Vagina (tissue), 2 donors: ENCODE data around the gene ROR1. TPM values are rescaled to one million over a fixed set of nuclear protein-coding genes. Genes with fewer than 3 reads are reported as not detected.

ENCODE experiments used
- DNase-seq, 2 donors: peaks; one replicate each; pipeline ENCODE4 v3.0.0-alpha.2; 2017; ENCODE audit errors: extremely low spot score in 2 of 2
- H3K27ac ChIP-seq: fragments of 200-600 bp; sonication (generic); one replicate; pipeline ENCODE4 v1.5.1; 2019
- H3K27me3 ChIP-seq: fragments of 200-600 bp; sonication (generic); one replicate; pipeline ENCODE4 v1.5.1; 2019
- H3K36me3 ChIP-seq, 2 donors: fragments of 200-600 bp; sonication (generic); one replicate each; pipeline ENCODE4 v1.5.1; 2017 to 2019
- H3K4me1 ChIP-seq: fragments of 200-600 bp; sonication (generic); one replicate; pipeline ENCODE4 v1.5.1; 2019
- H3K4me3 ChIP-seq, 2 donors: fragments of 200-600 bp; sonication (generic); 1 replicate in 1 of 2; 2 replicates in 1 of 2; pipeline ENCODE4 v1.5.1; 2016 to 2019
- H3K9me3 ChIP-seq: fragments of 200-600 bp; sonication (generic); one replicate; pipeline ENCODE4 v1.5.1; 2019
- CTCF ChIP-seq, 3 experiments: fragments of 450-650 bp in 2 of 3; fragments of 200-600 bp in 1 of 3; sonication (generic) in 1 of 3; IDR thresholded peaks; one replicate each; pipeline ENCODE4 v1.5.1; 2017 to 2019; ENCODE audit warnings: antibody characterized with exemption in 3 of 3, mild to moderate bottlenecking in 2 of 3, moderate library complexity in 2 of 3
- POLR2A ChIP-seq, 2 donors: fragments of 450-650 bp; IDR thresholded peaks; one replicate each; pipeline ENCODE4 v1.6.1; 2017; ENCODE audit warnings: antibody characterized with exemption in 2 of 2, mild to moderate bottlenecking in 2 of 2, moderate library complexity in 2 of 2
- POLR2AphosphoS5 ChIP-seq, 2 donors: sonication (generic); formaldehyde crosslinking; IDR thresholded peaks; one replicate each; pipeline ENCODE4 v1.9.0; 2017; ENCODE audit warnings: antibody characterized with exemption in 2 of 2, mild to moderate bottlenecking in 2 of 2, low read depth in 1 of 2; ENCODE audit not compliant: insufficient read depth in 1 of 2
- intact Hi-C: fragments of 100-400 bp; cut with DNase I; formaldehyde crosslinking; loops from one replicate; pipeline ENCODE4 v1.15.1; 2023
- total RNA-seq: library from RNA; depleted of rRNA; stranded (reverse); fragments of >200 nt; gene quantifications from one replicate; pipeline ENCODE4 v1.2.3, GENCODE V29; 2016

The ROR1 gene
- total RNA-seq, 1 donor from 2014 or later: 11.0 TPM

- Histone ChIP-seq H3K27ac (no peak overlapping the region), H3K27me3 (no peaks in the 10 kb centered on the region), H3K4me3 (no peak overlapping the region), H3K9me3 (no peaks in the 10 kb centered on the region), H3K36me3 (no peaks in the 10 kb centered on the region), H3K4me1 (peaks cover 18% of the 10 kb centered on the region)
- intact Hi-C loops: no loop called here
- TF ChIP-seq CTCF (IDR thresholded peaks at IDR 0.05): no peak
- TF ChIP-seq POLR2AphosphoS5 (IDR thresholded peaks at IDR 0.05; ENCODE audit: insufficient read depth in 1 of 2, low read depth in 1 of 2): no peak
- no peak for TF ChIP-seq POLR2A (IDR thresholded peaks at IDR 0.05)
- no peak for DNase-seq
Observed at GRCh38 chr1:63929106-63929478, 155.3 kb downstream of the ROR1 start.

GRCh38 chr1:63931468-63931867 is 157.7 kb downstream of the ROR1 start:
- peaks cover 18% of the 10 kb centered on the region for H3K4me1 ChIP-seq
- no peaks in the 10 kb centered on the region for H3K9me3 ChIP-seq
- no peak overlapping the region for H3K27ac ChIP-seq
- H3K27me3 ChIP-seq: no peaks in the 10 kb centered on the region
- DNase-seq: no peak
- intact Hi-C loops: no loop called here
- H3K36me3 ChIP-seq: no peaks in the 10 kb centered on the region
- no peak for TF ChIP-seq POLR2A (IDR thresholded peaks at IDR 0.05)
- no peak for TF ChIP-seq POLR2AphosphoS5 (IDR thresholded peaks at IDR 0.05; ENCODE audit: insufficient read depth in 1 of 2, low read depth in 1 of 2)
- no peak for TF ChIP-seq CTCF (IDR thresholded peaks at IDR 0.05)
- H3K4me3 ChIP-seq: no peak overlapping the region

GRCh38 chr1:63934697-63935096 is 160.9 kb downstream of the ROR1 start:
- Histone ChIP-seq H3K27ac (no peak overlapping the region), H3K9me3 (no peaks in the 10 kb centered on the region), H3K4me3 (no peak overlapping the region), H3K36me3 (no peaks in the 10 kb centered on the region), H3K4me1 (no peaks in the 10 kb centered on the region), H3K27me3 (no peaks in the 10 kb centered on the region)
- TF ChIP-seq POLR2AphosphoS5 (IDR thresholded peaks at IDR 0.05; ENCODE audit: insufficient read depth in 1 of 2, low read depth in 1 of 2): no peak
- no peak for TF ChIP-seq POLR2A (IDR thresholded peaks at IDR 0.05)
- TF ChIP-seq CTCF (IDR thresholded peaks at IDR 0.05): no peak
- no peak for DNase-seq
- intact Hi-C loops: no loop called here

- Histone ChIP-seq H3K4me3 (no peak overlapping the region), H3K36me3 (no peaks in the 10 kb centered on the region), H3K27me3 (no peaks in the 10 kb centered on the region), H3K4me1 (no peaks in the 10 kb centered on the region), H3K27ac (no peak overlapping the region), H3K9me3 (no peaks in the 10 kb centered on the region)
- intact Hi-C loops: no loop called here
- DNase-seq: no peak
- TF ChIP-seq POLR2AphosphoS5 (IDR thresholded peaks at IDR 0.05; ENCODE audit: insufficient read depth in 1 of 2, low read depth in 1 of 2) (no peak), POLR2A (IDR thresholded peaks at IDR 0.05) (no peak), CTCF (IDR thresholded peaks at IDR 0.05) (no peak)
Observed at GRCh38 chr1:63935143-63935542, 161.3 kb downstream of the ROR1 start.

- Histone ChIP-seq H3K36me3 (no peaks in the 10 kb centered on the region), H3K9me3 (no peaks in the 10 kb centered on the region), H3K27me3 (no peaks in the 10 kb centered on the region), H3K4me1 (no peaks in the 10 kb centered on the region), H3K27ac (no peak overlapping the region), H3K4me3 (no peak overlapping the region)
- intact Hi-C loops: no loop called here
- no peak for DNase-seq
- TF ChIP-seq CTCF (IDR thresholded peaks at IDR 0.05) (no peak), POLR2AphosphoS5 (IDR thresholded peaks at IDR 0.05; ENCODE audit: insufficient read depth in 1 of 2, low read depth in 1 of 2) (no peak), POLR2A (IDR thresholded peaks at IDR 0.05) (no peak)
Observed at GRCh38 chr1:63935553-63935952, 161.7 kb downstream of the ROR1 start.
